GM15510 (cell line): ENCODE measurements around the gene TBCK.

Experiments
- POLR2A ChIP-seq: IDR thresholded peaks from 3 replicates; pipeline ENCODE4 v1.6.1; 2011; ENCODE audit warnings: borderline replicate concordance; ENCODE audit not compliant: insufficient read length; ENCODE audit errors: extremely low read depth

TBCK gene

GRCh38 chr4:106336618-106337017 lies 20.6 kb upstream of the TBCK start:
- no peak for TF ChIP-seq POLR2A

- TF ChIP-seq POLR2A, result no peak
Observed at GRCh38 chr4:106334741-106335470, 18.9 kb upstream of the TBCK start.

DNA sequence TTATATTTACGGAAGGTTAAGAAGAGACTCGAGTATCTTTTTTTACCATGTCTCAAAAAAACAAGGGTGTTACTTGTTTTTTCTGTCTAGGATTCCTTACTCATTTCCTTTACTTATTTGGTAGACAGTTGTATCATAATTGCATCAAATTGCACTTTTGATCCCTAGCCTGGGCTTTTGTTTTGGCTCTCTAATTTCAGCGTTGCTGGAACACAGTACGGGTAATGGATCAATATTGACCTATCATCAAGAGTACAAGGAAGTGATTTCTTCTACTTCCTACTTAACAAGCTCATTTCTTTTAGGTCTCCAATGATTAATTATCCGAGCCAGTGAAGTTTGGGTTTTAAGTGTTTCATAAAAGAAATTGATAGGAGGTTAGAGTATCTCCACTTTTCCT lies 17.2 kb upstream of the TBCK start:
- TF ChIP-seq POLR2A, result no peak

- TF ChIP-seq POLR2A, result no peak
Observed at GRCh38 chr4:106329041-106329618, 13.1 kb upstream of the TBCK start.

DNA sequence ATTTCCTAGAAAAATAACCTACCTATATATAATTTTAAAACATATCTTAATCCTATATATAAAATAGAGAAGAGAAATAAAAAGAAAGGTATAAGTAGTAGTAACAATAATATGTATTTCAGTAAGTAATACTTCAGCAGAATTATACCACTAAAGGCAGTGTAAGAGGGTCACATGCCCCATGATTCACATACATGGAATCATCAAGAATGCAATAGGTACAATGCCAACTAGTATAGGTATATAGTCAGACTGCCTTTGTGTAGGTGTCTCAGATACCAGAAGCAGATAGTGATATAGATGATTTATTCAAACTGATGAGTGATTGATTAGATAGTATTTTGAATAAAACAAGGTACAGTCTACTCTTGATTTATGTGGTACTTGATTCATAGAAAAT lies 9.8 kb upstream of the TBCK start:
- TF ChIP-seq POLR2A, result no peak

DNA sequence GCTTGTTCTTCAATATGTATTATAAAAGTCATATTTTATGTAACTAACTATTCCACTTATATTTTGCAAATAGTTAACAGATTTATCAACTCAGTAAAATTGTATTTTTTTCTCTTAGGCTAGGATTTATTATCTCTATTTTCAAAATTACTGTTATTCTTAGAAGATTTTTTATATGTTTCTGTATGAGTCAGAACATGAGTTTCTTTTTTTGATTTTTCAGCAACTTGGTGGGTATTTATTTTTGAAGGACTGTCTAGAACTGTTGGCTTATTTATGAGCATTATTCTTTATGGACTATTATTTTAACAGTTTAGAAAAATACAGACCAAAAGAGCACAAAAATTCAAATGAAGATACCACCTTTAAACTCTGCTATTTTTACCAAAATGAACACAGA lies 7.1 kb upstream of the TBCK start:
- no peak for TF ChIP-seq POLR2A

DNA sequence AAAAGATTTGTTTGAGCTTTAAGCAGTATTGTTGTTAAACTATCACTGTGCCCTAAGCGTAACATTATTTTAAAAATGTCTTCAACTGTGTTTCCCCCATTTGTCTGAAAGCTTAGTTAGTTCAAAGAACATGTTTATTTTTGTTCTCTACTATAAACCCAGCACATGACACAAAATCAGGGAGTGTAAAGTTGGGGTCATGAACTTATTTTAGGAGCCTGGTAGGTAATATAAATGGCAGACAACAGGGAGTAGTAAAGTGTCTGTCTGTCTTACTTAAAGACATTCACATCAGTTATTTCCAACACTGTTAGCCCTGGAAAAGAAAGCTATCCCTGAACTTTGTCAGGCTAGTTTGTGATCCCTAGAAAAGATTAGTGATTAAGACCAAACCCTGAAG lies 4.2 kb upstream of the TBCK start:
- no peak for TF ChIP-seq POLR2A

- TF ChIP-seq POLR2A, result no peak
Observed at GRCh38 chr4:106318511-106318910, 2.5 kb upstream of the TBCK start.

GRCh38 chr4:106317815-106318214 lies 1.8 kb upstream of the TBCK start:
- no peak for TF ChIP-seq POLR2A

- TF ChIP-seq POLR2A, result no peak
Observed at GRCh38 chr4:106316773-106317409, 882 bp upstream of the TBCK start.

- TF ChIP-seq POLR2A, result no peak
Observed at GRCh38 chr4:106315476-106315967, 487 bp downstream of the TBCK start.

DNA sequence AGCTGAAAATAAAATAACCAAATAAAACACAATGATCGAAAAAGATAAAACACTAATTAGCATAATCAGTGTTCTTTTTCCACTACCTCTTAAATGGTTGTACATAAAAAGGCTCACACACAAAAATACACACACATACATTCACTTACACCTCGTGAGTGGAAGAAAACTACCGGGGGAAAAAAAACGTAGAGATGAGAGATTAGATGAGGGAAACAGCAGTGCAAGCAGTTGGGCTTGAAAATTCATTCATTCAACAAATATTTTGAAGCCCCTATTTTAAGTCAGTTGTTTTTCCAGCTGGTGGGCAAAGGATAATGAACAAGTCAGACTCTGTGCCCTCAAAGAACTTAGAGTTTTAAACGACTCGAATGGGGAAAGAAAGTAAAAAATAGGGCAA lies 1.0 kb downstream of the TBCK start:
- TF ChIP-seq POLR2A, result no peak

DNA sequence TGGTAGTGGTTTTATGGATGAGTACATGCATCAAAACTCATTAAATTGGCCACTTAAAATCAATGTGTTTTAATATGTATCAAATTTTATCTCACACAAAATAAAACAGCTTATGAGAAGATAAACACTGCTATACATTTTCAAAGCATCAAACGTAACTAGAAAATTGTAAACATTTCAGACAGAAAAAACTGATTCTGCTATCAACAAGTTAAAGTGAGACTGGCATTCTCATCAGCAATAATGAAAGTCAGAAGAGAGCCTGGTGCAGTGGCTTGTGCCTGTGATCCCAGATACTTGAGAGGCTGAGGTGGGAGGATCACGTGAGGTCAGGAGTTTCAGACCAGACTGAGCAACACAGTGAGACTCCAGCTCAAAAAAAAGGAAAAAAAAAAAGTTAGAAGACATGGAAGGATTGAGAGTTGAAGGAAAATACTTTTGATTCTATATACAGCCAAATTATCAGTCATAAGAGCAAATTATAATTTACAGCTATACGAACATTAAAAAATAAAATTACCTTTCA lies 2.9 kb downstream of the TBCK start:
- no peak for TF ChIP-seq POLR2A

DNA sequence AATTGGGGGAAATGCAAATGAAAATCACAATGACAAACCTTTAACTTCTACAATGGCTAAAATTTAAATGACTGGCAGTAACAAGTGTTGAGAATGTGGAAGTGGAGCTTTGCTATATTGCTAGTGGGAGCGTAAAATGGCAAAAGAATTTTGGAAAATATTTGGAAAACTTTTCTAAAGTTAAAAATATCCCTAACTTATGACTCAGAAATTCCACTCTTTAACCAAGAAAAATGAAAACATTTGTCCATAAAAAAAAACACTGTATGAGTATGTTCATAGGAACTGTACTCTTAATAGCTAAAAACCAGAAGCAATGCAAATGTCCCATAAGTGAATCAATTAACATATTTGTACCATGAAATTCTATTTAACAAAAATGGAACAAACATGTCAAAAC lies 3.6 kb downstream of the TBCK start:
- no peak for TF ChIP-seq POLR2A

GRCh38 chr4:106306561-106306960 lies 9.4 kb downstream of the TBCK start:
- TF ChIP-seq POLR2A, result no peak

- TF ChIP-seq POLR2A, result no peak
Observed at GRCh38 chr4:106305435-106306055, 10.5 kb downstream of the TBCK start.

DNA sequence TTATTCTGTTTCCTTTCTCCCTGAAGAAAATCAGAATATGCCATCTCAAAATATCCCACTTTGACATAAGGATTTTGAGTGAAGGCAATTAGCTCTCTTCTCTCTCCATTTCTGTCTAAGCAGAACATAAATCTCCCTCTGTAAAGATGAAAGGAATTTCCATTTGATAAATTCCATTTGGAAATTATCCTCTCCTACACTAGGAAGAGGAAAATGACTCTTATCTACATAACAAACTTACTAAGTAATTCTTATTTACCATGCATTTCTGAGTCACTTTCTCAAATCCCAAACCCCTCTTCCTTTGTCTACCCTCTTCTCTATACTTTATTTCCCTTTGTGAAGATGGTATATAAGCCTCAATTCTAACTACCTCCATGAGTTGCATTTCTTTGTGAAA lies 11.4 kb downstream of the TBCK start:
- TF ChIP-seq POLR2A, result no peak
